Suprapubic skin (tissue), 4 donors: Measurements from ENCODE around the gene DST. TPM values are rescaled to one million over a fixed set of nuclear protein-coding genes. Genes with fewer than 3 reads are reported as not detected.

Experiments
- DNase-seq, 2 donors: peaks; one replicate each; pipeline ENCODE4 v3.0.0-alpha.2; 2019; ENCODE audit warnings: low spot score in 2 of 2
- H3K27ac ChIP-seq: fragments of 200-600 bp; sonication (generic); one replicate; pipeline ENCODE4 v1.5.1; 2019
- H3K27me3 ChIP-seq: fragments of 200-600 bp; sonication (generic); one replicate; pipeline ENCODE4 v1.5.1; 2019
- H3K36me3 ChIP-seq: fragments of 200-600 bp; sonication (generic); one replicate; pipeline ENCODE4 v1.5.1; 2019
- H3K4me1 ChIP-seq: fragments of 200-600 bp; sonication (generic); one replicate; pipeline ENCODE4 v1.5.1; 2019
- H3K4me3 ChIP-seq: fragments of 200-600 bp; sonication (generic); one replicate; pipeline ENCODE4 v1.5.1; 2019; ENCODE audit warnings: mild to moderate bottlenecking
- H3K9me3 ChIP-seq: fragments of 200-600 bp; sonication (generic); one replicate; pipeline ENCODE4 v1.5.1; 2019
- EP300 ChIP-seq: sonication (generic); formaldehyde crosslinking; IDR thresholded peaks from one replicate; pipeline ENCODE4 v1.6.1; 2017; ENCODE audit warnings: antibody characterized with exemption
- POLR2A ChIP-seq, 2 donors: fragments of 450-650 bp; IDR thresholded peaks; one replicate each; pipeline ENCODE4 v1.6.1; 2017; ENCODE audit warnings: antibody characterized with exemption in 2 of 2, mild to moderate bottlenecking in 2 of 2, moderate library complexity in 2 of 2
- POLR2AphosphoS5 ChIP-seq, 3 donors: sonication (generic); formaldehyde crosslinking; IDR thresholded peaks; one replicate each; pipeline ENCODE4 v1.6.1; 2017; ENCODE audit warnings: antibody characterized with exemption in 3 of 3
- WGBS: methylation state at CpG from one replicate; pipeline ENCODE4 v1.1.5; 2018; 5-methylcytosine and 5-hydroxymethylcytosine counted together
- total RNA-seq, 4 donors: library from RNA; depleted of rRNA; stranded (reverse); fragments of >200 nt; gene quantifications; one replicate each; pipeline ENCODE4 v1.1.0, GENCODE V29; 2016
- TF ChIP-seq, protein P1 (sequence below), 2 donors: fragments of 200-600 bp in 1 of 2; fragments of 450-650 bp in 1 of 2; sonication (generic) in 1 of 2; IDR thresholded peaks; one replicate each; pipeline ENCODE4 v1.5.1; 2016 to 2019; ENCODE audit warnings: antibody characterized with exemption in 2 of 2, mild to moderate bottlenecking in 1 of 2, moderate library complexity in 1 of 2

Gene DST
- total RNA-seq, 4 donors from 2014 or later, result 637 to 1,048 (median 751) TPM

DNA sequence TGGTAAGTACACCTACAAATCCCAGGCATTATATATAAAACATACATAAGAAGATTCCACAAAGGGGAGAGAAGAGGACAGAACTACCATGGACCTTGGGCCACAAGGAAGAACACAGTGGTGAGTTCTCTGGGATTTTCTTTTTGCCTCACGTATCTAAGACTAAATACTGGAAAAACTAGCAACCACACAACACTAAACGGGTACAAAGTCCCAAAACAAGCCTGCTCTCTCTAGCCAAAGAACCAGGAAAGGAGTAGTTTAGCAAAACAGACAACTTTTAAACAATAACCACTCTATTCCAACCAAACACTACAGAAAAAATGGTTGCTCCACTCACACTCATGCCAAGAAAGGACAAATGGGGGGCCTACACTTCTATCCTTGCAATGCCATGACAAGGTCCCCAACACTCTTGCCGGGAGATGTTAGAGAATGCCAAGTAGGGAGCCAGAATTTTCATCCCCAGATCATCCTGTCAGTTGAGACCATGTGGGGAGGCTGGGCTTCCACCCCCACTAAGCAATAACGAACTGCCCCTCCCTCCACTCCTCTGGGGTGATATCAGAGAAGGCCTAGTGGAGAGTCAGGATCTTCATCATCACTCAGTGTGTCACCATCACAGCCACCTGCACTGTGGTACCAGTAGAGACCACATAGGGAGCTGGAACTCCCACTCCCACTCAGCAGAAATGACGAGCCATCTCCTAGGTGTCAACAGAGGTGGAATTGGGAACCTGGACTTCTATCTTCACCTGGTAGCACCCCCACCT, 123.5 kb downstream of the DST start:
- Histone ChIP-seq H3K4me3 (no peak overlapping the region), H3K36me3 (peaks cover 16% of the 10 kb centered on the region), H3K27ac (no peak overlapping the region), H3K27me3 (no peaks in the 10 kb centered on the region), H3K4me1 (peaks cover 36% of the 10 kb centered on the region), H3K9me3 (no peaks in the 10 kb centered on the region)
- no peak for DNase-seq
- WGBS, result 89% methylated on average over 5 of the region's 5 CpGs
- TF ChIP-seq POLR2AphosphoS5 (IDR thresholded peaks at IDR 0.05) (no peak), EP300 (no peak)

DNA sequence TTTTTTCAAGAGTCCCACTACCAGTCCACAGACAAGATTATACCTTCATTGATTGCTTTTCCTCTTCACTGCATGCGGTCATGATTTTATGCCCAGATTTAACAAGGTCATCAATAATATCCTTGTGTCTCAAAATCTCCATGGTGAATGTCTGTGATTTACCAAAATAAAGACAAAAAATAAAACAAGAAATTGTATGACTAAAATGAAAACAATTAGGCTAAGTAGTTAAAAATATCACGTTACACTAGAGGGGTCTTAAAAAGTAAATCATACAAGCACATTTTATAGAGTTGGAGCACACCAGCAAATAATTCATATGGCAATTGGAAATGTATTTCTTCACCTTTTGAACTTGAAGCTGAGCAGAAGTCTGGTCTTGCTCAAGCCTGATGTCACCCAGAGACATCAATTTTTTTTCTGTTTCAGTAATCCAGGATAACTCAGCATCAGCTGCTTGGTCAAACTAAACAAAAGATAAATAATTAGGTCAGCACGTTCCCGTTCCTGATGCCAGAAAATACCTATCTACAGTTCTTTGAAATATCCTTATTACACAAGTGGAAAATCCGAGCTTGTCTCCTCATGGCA, 125.4 kb downstream of the DST start:
- TF ChIP-seq POLR2AphosphoS5 (IDR thresholded peaks at IDR 0.05) (no peak), EP300 (peak; percentile 14)
- H3K4me1 ChIP-seq, result peaks cover 37% of the 10 kb centered on the region
- WGBS, result 60% methylated on average over 5 of the region's 5 CpGs
- H3K27me3 ChIP-seq, result no peaks in the 10 kb centered on the region
- no peak overlapping the region for H3K4me3 ChIP-seq
- no peak for DNase-seq
- H3K9me3 ChIP-seq, result no peaks in the 10 kb centered on the region
- H3K27ac ChIP-seq, result peak overlapping the region; percentile 39
- H3K36me3 ChIP-seq, result peaks cover 9% of the 10 kb centered on the region

GRCh38 chr6:56516003-56516402, 126.7 kb downstream of the DST start:
- Histone ChIP-seq H3K4me3 (no peak overlapping the region), H3K27ac (no peak overlapping the region), H3K27me3 (no peaks in the 10 kb centered on the region), H3K36me3 (peaks cover 14% of the 10 kb centered on the region), H3K9me3 (no peaks in the 10 kb centered on the region), H3K4me1 (peaks cover 43% of the 10 kb centered on the region)
- DNase-seq, result no peak
- 79% methylated on average over 1 of the region's 1 CpG for WGBS
- TF ChIP-seq POLR2AphosphoS5 (IDR thresholded peaks at IDR 0.05) (no peak), POLR2A (IDR thresholded peaks at IDR 0.05) (no peak), EP300 (no peak)
- TF ChIP-seq, protein P1, sequence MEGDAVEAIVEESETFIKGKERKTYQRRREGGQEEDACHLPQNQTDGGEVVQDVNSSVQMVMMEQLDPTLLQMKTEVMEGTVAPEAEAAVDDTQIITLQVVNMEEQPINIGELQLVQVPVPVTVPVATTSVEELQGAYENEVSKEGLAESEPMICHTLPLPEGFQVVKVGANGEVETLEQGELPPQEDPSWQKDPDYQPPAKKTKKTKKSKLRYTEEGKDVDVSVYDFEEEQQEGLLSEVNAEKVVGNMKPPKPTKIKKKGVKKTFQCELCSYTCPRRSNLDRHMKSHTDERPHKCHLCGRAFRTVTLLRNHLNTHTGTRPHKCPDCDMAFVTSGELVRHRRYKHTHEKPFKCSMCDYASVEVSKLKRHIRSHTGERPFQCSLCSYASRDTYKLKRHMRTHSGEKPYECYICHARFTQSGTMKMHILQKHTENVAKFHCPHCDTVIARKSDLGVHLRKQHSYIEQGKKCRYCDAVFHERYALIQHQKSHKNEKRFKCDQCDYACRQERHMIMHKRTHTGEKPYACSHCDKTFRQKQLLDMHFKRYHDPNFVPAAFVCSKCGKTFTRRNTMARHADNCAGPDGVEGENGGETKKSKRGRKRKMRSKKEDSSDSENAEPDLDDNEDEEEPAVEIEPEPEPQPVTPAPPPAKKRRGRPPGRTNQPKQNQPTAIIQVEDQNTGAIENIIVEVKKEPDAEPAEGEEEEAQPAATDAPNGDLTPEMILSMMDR (IDR thresholded peaks at IDR 0.05), result no peak

GRCh38 chr6:56515081-56515905, 127.4 kb downstream of the DST start:
- peaks cover 14% of the 10 kb centered on the region for H3K36me3 ChIP-seq
- no peak overlapping the region for H3K4me3 ChIP-seq
- H3K4me1 ChIP-seq, result peaks cover 44% of the 10 kb centered on the region
- no peak for TF ChIP-seq EP300
- TF ChIP-seq, protein P1 (IDR thresholded peaks at IDR 0.05), result no peak
- no peak for TF ChIP-seq POLR2A (IDR thresholded peaks at IDR 0.05)
- TF ChIP-seq POLR2AphosphoS5 (IDR thresholded peaks at IDR 0.05), result no peak
- no peak for DNase-seq
- no peaks in the 10 kb centered on the region for H3K9me3 ChIP-seq
- H3K27ac ChIP-seq, result peak overlapping the region; percentile 27
- WGBS, result 50% methylated on average over 7 of the region's 7 CpGs
- no peaks in the 10 kb centered on the region for H3K27me3 ChIP-seq

- Histone ChIP-seq H3K27ac (peak overlapping the region; percentile 27), H3K36me3 (peaks cover 18% of the 10 kb centered on the region), H3K4me3 (no peak overlapping the region), H3K27me3 (no peaks in the 10 kb centered on the region), H3K9me3 (no peaks in the 10 kb centered on the region), H3K4me1 (peaks cover 44% of the 10 kb centered on the region)
- WGBS, result 34% methylated on average over 2 of the region's 2 CpGs
- no peak for DNase-seq
- TF ChIP-seq, protein P1 (IDR thresholded peaks at IDR 0.05), result no peak
- TF ChIP-seq EP300, result peak; percentile 71
Observed at GRCh38 chr6:56514395-56514794, 128.3 kb downstream of the DST start.

DNA sequence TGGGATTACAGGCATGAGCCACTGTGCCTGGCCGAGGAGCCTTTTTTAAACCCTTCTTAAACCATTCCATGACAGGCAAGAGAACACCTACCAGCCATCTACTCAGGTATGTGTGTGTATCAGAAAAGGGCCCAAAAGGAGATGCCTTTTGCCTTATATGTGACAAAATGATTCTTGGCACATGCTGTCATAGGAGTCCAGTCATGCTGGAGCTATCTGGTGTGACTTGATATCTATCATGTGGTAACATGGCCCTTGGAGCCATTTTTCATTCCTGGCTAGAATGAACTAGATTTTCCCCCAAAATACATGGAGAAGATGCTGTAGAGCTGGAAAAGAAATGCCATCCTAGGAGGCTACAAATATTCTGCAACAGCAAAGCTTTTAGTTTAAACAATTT, 129.1 kb downstream of the DST start:
- Histone ChIP-seq H3K36me3 (peaks cover 23% of the 10 kb centered on the region), H3K9me3 (no peaks in the 10 kb centered on the region), H3K4me3 (no peak overlapping the region), H3K27ac (no peak overlapping the region), H3K4me1 (peaks cover 44% of the 10 kb centered on the region), H3K27me3 (no peaks in the 10 kb centered on the region)
- WGBS, result 100% methylated on average over 1 of the region's 1 CpG
- TF ChIP-seq POLR2A (IDR thresholded peaks at IDR 0.05) (no peak), EP300 (no peak), POLR2AphosphoS5 (IDR thresholded peaks at IDR 0.05) (no peak)
- TF ChIP-seq, protein P1 (IDR thresholded peaks at IDR 0.05), result no peak
- DNase-seq, result no peak
